ENCODE results near the gene KCNJ8.
"Not testable (repeated sequence)": the region's sequence is repeated elsewhere in the genome, so short reads cannot be mapped to it uniquely, and the experiment has no call there.

The KCNJ8 gene

GRCh38 chr12:21774358-21775132, at the start of gene KCNJ8:
KCNJ8 (minus strand) TSS chr12:21774706; CDS start chr12:21773616, 1,090 bp downstream.
- no peak for DNase-seq (ENCODE audit: extremely low spot score, insufficient read length, low read depth)
- FAIRE-seq: no peak

- DNase-seq (ENCODE audit: extremely low spot score, insufficient read length, low read depth): no peak
- FAIRE-seq: no peak
Observed at GRCh38 chr12:21823581-21823980, 49.1 kb upstream of the KCNJ8 start.

DNA sequence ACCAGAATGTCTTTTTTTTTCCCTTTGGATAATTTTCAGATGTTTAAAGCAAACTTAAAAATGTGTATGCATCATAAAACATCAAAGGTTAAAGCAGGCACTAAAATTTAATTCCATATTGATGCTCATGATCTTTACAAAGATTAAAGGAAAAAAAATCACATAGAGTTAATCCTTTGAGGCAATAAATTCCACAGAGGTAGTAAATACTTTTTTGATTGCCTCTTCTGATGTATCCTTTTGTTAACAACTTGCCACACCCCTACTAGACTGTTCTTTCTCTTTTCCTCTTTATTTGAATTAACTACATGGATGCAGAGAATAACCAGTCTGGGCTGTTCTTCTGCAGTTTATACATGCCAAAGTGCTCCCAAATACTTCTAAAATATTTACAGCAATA, 45.2 kb upstream of the KCNJ8 start:
- DNase-seq (ENCODE audit: extremely low spot score, insufficient read length, low read depth) (no peak), FAIRE-seq (no peak)

DNA sequence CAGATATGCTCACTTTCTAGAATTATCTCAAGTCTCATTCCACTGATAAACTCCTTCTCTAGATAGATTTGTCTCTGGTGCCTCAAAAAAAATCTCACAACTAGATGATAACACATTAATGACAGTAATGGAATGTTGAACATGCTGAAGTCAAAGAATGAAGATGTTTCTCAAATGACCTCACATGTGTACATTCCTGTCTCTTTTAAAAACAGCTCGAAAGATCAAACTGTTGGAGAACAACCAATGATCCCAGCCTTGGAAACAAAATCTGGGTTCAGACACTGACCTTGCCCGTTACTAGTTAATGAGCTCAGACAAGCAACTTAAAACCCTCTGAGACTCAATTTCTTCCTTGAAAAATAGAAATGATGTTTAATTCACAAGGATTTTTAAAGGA, 44.7 kb upstream of the KCNJ8 start:
- DNase-seq (ENCODE audit: extremely low spot score, insufficient read length, low read depth) (no peak), FAIRE-seq (no peak)

DNA sequence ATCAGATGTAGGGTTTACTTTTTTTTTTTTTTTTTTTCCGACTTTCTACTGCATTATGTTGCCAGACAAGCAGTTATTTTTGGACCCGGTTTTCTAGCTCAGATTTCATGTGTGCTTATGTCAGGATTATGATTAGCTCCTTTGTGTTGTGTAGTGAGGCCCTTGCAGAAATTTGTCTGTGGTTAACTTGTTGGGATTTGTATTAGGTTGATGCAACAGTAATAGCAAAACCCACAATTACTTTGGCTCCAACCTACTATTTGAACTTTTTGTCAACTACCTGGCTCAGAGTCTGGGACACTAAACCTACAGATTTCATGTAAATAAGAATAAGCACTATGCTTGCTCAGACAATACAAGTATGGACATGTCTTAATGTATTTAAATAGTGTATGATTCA, 44.1 kb upstream of the KCNJ8 start:
- FAIRE-seq (no peak), DNase-seq (ENCODE audit: extremely low spot score, insufficient read length, low read depth) (no peak)

GRCh38 chr12:21815306-21816062, 41.0 kb upstream of the KCNJ8 start:
- FAIRE-seq (no peak), DNase-seq (ENCODE audit: extremely low spot score, insufficient read length, low read depth) (no peak)

DNA sequence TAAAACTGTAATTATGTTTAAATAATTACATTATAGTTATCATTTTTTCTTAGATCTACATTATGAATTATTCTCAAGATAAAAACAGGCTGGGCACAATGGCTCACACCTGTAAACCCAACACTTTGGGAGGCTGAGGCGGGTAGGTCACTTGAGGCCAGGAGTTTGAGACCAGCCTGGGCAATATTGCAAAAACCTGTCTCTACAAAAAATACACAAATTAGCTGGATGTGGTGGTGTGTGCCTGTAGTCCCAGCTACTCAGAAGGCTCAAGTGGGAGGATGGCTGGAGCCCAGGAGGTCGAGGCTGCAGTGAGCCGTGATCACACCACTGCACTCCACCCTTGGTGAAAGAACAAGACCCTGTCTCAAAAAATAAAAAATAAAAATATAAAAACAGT, 40.3 kb upstream of the KCNJ8 start:
- FAIRE-seq: no peak

GRCh38 chr12:21814327-21814726, 39.8 kb upstream of the KCNJ8 start:
- FAIRE-seq: no peak

More for the DNA sequence above, 40.3 kb upstream of the KCNJ8 start:
- DNase-seq (ENCODE audit: extremely low spot score, insufficient read length, low read depth): no peak

GRCh38 chr12:21813751-21814150, 39.2 kb upstream of the KCNJ8 start:
- FAIRE-seq: no peak
- no peak for DNase-seq (ENCODE audit: extremely low spot score, insufficient read length, low read depth)

More at GRCh38 chr12:21814327-21814726, 39.8 kb upstream of the KCNJ8 start:
- no peak for DNase-seq (ENCODE audit: extremely low spot score, insufficient read length, low read depth)

DNA sequence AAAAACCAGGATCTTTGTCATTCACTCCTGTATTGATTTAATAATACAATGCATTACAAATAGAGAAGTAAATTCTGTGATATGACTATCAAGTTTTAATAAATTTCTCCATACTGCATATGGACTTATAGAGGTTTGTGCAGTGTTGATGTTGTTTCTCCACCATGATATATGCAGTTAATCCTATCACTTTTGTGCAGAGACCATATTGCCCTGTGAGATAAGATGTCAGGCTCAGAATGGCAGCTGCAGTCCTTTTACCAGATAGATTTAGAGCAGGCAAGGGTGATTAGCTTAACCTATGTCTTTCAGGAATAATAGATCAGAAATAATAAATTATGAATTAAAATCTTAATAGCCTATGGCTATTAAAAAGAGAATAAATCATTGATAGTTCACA, 38.6 kb upstream of the KCNJ8 start:
- no peak for FAIRE-seq
- no peak for DNase-seq (ENCODE audit: extremely low spot score, insufficient read length, low read depth)

DNA sequence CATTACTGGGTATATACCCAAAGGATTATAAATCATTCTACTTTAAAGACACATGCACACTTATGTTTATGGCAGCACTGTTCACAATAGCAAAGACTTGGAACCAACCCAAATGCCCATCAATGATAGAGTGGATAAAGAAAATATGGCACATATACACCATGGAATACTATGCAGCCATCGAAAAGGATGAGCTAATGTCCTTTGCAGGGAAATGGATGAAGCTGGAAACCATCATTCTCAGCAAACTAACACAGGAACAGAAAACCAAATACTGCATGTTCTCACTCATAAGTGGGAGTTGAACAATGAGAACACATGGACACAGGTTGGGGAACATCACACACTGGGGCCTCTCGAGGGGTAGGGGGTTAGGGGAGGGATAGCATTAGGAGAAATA, 37.8 kb upstream of the KCNJ8 start:
- not testable (repeated sequence) for DNase-seq (ENCODE audit: extremely low spot score, insufficient read length, low read depth); FAIRE-seq

- FAIRE-seq: no peak
- no peak for DNase-seq (ENCODE audit: extremely low spot score, insufficient read length, low read depth)
Observed at GRCh38 chr12:21809100-21809499, 34.6 kb upstream of the KCNJ8 start.

GRCh38 chr12:21806255-21806654, 31.7 kb upstream of the KCNJ8 start:
- FAIRE-seq (no peak), DNase-seq (ENCODE audit: extremely low spot score, insufficient read length, low read depth) (no peak)

DNA sequence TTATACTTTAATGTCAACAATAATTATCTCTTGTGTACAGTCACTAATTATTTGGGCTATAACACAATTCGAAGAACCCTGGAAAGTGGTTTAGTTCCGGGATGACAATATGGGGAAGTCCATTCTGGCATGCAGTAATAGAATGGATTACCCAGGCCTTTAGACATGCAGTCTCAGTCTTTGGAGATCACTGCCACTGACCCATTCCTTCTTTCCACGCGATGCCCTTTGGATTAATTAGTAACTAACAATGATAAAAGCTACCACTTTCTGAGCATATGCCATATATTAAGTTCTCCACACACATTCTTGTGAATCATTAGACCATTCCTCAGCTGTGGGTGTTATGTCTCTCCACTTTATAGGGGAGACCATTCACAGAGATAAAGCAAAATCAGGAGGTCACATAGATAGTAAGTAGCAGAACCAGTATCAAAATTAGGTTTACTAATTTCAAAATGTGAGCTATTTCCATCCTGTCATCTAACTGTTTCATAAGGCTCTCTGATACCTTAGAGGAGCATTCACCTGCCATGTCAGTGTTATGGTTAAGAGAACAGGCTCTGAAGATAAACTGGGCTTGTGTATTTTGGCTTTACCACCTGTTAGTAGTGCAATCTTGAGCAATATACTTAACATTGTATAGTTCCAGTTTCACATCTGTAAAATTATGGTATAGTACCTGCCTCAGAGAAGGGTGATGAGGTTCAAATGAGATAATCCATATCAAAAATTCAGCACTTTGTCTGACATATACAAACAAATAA, 27.2 kb upstream of the KCNJ8 start:
- DNase-seq (ENCODE audit: extremely low spot score, insufficient read length, low read depth) (no peak), FAIRE-seq (no peak)

DNA sequence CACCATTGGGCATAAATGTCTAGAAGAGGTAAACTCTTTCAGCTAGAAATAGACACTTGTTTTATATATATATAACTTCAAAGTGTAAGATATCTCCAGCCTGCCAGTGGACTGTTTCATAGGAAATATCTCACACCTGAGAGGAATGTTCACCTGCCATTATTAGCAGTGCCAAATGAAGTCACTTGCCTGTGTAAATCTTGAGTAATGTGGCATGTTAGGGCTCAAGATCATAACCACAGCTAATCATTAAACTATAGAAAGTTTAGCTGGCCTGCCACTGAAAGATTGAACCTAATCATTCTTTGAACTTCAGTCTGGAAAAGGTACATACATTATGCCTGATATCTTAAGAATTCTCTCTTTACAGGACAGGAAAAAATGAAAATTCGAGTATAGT, 25.5 kb upstream of the KCNJ8 start:
- DNase-seq (ENCODE audit: extremely low spot score, insufficient read length, low read depth) (no peak), FAIRE-seq (no peak)

DNA sequence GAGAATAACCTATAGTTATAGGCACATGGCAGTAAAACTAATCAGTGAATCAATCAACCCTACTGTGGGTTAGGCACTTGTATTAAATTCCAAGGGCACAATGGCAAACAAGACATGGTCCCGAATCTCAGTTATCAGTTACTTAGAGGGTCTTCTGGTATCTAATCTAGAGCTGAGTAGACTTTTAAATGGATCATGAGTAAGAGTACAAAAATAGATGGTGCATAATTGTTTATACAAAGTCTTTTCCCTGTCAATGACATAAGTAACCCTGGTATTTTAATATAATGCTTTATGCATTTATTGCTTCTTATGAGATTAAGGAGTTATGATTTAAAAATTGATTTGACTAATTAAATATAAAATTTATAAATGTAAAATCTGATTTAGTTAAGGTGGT, 23.0 kb upstream of the KCNJ8 start:
- DNase-seq (ENCODE audit: extremely low spot score, insufficient read length, low read depth) (no peak), FAIRE-seq (no peak)

DNA sequence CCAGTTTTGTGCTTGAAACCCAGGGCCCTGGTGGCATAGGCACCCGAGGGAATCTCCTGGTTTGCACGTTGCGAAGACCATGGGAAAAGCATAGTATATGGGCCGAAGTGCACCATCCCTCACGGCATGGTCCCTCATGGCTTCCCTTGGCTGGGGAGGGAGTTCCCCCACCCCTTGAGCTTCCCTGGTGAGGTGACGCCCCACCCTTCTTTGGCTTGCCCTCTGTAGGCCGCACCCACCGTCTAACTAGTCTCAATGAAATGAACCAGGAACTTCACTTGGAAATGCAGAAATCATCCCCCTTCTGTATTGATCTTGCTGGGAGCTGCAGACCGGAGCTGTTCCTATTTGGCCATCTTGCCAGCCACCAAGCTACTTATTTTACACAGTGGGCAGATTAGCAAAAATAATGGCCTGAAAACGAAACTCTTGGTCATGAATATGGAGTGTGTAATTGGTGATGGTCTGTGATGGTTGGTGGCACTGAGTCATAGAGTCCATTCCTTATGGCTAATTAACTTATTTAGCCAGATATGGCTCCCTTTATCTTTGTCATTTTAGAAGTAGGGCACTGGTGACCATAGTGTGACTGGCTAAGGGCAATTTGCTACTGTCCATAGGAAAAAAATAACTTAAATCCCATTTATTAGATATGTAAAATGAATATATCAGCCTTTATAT, 21.3 kb upstream of the KCNJ8 start:
- FAIRE-seq: no peak
- DNase-seq (ENCODE audit: extremely low spot score, insufficient read length, low read depth): no peak

- DNase-seq (ENCODE audit: extremely low spot score, insufficient read length, low read depth); FAIRE-seq: not testable (repeated sequence)
Observed at GRCh38 chr12:21794807-21795595, 20.5 kb upstream of the KCNJ8 start.

GRCh38 chr12:21789687-21790086, 15.2 kb upstream of the KCNJ8 start:
- not testable (repeated sequence) for FAIRE-seq; DNase-seq (ENCODE audit: extremely low spot score, insufficient read length, low read depth)
